Activated CD8-positive, alpha-beta memory T cell treated with anti-CD3 and anti-CD28 coated beads for 4 hours (primary cell): ENCODE measurements around the gene SLC2A6.

Experiments
- DNase-seq, 2 donors: peaks; one replicate each; pipeline ENCODE4 v3.0.0-alpha.2; 2020; ENCODE audit warnings: low read depth in 2 of 2

The SLC2A6 gene

GRCh38 chr9:133440874-133441273 lies 38.0 kb downstream of the SLC2A6 start:
- DNase-seq: no peak

- DNase-seq: no peak
These were observed 39.6 kb downstream of the SLC2A6 start for GRCh38 chr9:133439337-133439736.

- DNase-seq: no peak
These were observed 41.0 kb downstream of the SLC2A6 start for GRCh38 chr9:133437753-133438531.

DNA sequence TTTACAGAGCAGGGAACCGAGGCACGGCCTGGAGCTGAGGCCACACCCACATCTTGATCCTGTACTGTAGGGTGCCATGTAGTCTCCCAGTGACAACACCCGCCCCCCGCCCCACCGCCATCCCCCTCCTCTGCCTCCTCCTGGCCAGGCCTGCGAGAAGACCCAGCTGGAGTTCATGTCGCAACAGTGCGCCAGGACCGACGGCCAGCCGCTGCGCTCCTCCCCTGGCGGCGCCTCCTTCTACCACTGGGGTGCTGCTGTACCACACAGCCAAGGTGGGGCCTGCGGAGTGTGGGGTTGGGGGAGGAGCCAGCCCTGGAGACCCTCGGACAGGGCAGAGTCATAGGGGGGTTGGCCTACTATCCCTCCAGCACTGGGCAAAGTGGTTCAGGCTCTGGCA lies 42.2 kb downstream of the SLC2A6 start:
- no peak for DNase-seq

GRCh38 chr9:133433351-133433843 lies 45.5 kb downstream of the SLC2A6 start:
- DNase-seq: no peak

GRCh38 chr9:133430244-133430643 lies 48.7 kb downstream of the SLC2A6 start:
- DNase-seq: no peak

GRCh38 chr9:133429641-133430161 lies 49.2 kb downstream of the SLC2A6 start:
- no peak for DNase-seq

GRCh38 chr9:133429214-133429613 lies 49.7 kb downstream of the SLC2A6 start:
- no peak for DNase-seq

DNA sequence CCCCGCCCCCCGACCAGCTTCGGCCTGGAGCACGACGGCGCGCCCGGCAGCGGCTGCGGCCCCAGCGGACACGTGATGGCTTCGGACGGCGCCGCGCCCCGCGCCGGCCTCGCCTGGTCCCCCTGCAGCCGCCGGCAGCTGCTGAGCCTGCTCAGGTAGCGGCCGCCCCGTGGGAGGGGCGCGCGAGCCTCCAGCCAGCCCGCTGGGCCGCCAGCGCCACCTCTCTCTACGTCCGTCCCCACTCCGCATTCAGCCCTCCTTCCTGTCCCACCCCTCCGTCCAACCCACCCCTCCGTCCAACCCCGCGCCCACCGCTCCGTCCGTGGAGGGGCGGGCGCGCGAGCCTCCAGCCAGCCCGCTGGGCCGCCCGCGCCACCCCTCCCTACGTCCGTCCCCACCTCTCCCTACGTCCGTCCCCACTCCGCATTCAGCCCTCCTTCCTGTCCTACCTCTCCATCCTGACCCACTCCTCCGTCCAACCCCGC lies 50.2 kb downstream of the SLC2A6 start:
- no peak for DNase-seq

DNA sequence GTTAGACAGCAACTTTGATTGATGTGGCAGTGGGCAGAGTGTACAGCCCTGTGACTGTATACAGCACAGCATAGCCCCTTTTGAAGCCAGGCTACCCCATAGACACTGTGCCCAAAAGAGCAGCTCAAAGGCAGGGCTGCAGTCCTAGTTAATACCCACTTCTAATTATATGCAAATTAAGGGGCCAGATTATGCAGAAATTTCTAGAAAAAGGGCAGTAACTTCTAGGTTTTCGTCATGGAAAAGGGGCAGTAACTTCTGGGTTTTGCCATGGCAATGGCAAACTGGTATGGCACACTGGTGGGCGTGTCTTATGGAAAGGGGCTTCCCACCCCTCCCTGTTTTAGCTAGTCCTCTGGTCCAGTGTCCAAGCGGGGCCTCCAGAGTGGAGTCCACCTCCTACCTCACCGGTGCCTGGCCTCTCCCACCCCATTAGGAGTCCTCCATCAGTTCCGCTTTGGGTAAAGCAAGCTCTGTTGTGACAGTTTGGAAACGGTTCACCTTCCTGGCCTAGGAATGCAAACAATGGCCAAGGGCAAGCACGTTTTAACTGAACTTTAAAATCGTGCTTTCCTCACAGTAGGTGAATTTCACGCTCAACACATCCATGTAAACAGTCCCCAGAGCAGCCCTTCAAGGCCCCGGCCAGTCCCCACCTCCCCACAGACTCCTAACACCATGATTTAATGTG lies 51.1 kb downstream of the SLC2A6 start:
- DNase-seq: no peak

- no peak for DNase-seq
These were observed 52.9 kb downstream of the SLC2A6 start for GRCh38 chr9:133426011-133426410.

DNA sequence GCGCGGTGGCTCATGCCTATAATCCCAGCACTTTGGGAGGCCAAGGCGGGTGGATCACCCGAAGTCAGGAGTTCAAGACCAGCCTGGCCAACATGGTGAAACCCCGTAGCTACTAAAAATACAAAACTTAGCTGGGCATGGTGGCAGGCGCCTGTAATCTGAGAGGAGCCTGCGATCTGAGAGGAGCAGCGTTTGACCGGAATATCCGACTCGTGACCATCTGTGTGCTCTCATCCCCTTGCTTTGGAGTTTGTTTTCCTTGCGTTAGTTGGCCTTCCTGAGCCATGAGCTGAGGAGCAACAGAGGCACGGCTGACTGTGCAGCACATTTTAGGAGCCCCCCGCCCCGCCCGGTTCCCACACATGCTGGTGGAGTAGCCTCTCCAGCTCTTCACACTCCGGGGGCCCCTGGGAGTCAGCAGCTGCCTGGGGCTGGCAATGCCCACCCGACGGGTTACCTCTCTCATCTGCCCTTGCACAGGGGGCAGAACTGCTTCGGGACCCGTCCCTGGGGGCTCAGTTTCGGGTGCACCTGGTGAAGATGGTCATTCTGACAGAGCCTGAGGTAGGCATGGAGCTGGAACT lies 53.8 kb downstream of the SLC2A6 start:
- no peak for DNase-seq

DNA sequence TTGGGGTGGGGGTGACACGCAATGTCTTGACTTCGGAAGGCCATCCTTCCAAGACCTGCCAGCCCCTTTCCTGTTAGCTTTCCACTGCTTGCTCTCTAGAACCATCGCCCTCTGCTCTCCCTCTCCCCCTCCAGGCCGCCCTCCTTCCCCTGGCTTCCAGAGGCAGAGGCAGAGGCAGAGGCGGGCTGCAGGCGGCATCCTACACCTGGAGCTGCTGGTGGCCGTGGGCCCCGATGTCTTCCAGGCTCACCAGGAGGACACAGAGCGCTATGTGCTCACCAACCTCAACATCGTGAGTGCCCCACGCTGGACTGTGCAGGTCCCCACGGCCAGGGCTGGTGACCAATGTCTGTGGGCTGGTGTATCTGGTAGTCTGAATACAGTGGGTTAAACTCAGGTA lies 54.7 kb downstream of the SLC2A6 start:
- DNase-seq: no peak

DNA sequence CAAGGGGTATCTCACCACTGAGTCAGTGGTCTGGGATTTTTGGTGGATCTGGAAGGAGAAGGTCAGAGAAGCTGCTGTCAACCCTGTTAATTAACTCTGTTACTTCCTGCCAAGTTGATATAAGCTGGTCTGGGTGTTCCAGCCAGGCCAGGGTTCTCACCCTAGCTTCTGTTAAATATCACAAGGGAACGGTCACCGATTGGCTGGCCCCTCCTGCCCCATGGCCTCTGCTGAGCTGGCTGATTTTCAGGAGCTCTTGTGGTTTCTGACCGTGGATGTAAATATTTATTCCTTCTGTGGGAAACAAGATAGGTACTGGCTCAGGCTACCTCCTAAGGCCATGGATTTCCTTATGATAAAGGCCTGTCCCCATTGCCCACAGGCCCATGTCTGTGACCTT lies 55.7 kb downstream of the SLC2A6 start:
- no peak for DNase-seq

DNA sequence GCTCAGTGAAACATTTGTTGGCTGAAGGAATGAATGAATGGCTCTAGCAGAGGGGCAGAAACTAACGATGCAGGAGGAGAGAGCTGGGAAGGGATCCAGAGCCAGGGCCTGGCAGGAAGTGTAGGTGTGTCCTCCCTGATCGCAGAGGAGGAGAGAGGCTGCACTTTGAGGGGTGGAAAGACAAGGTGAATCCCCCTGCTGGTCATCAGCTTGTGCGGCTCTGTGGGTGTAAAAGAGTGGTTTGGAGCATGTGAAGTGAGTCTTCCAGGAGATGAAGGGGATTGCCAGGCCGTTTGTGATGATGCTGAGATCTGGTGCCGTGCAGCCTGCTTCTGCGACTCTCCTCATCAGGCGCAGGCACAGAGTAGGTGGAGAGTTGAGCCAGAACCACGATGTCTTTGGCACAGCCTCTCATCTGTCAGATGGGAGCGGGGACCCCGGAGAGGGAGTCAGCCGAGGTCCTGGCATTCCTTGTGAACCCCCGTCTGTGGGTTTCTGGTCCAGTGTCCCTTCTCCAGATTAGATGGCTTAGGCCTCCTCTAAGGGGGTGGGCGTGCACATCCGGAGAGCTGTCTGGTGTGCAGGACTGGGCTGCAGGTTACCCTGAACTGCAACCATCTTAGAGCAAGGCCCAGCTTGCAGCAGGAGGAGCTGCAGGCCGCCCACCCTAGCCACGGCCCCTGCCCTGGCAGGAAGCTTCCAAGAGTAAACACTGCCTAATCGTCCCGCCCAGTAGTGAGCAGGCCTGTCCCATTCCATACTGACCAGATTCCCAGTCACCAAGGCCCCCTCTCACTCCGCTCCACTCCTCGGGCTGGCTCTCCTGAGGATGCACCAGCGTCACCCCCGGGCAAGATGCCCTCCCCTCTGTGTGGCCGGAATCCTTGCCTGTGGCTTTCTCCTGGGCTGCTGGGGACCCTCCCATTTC lies 57.0 kb downstream of the SLC2A6 start, which contains the start of gene ADAMTS13:
TSS of gene ADAMTS13 (plus strand) at position 753 of the 928 bp plus-strand sequence. CDS start at position 830, 77 bp downstream.
- DNase-seq: no peak
